ENCODE measurements around the gene TSPAN15.

The TSPAN15 gene

GRCh38 chr10:69495666-69496065 lies 44.4 kb downstream of the TSPAN15 start:
- no peaks in the 10 kb centered on the region for H3K27me3 ChIP-seq (ENCODE audit: insufficient read depth, insufficient read length)
- no peaks in the 10 kb centered on the region for H3K9me3 ChIP-seq (ENCODE audit: insufficient read depth, low read length)
- no peak for TF ChIP-seq ZNF274 (IDR thresholded peaks at IDR 0.05; ENCODE audit: low read depth, low read length)
- no peak for TF ChIP-seq SUZ12 (IDR thresholded peaks at IDR 0.05; ENCODE audit: extremely low read depth, insufficient read depth, insufficient read length)
- no peak for TF ChIP-seq YY1 (IDR thresholded peaks at IDR 0.05; ENCODE audit: insufficient read depth, insufficient read length)
- H3K4me3 ChIP-seq (ENCODE audit: insufficient read length, low read depth) = no peak overlapping the region
- no peak overlapping the region for H3K9ac ChIP-seq (ENCODE audit: insufficient read length, low read depth)
- no peaks in the 10 kb centered on the region for H3K36me3 ChIP-seq (ENCODE audit: insufficient read depth, insufficient read length, low read length)
- no peak for DNase-seq (ENCODE audit: low read depth, low spot score)
- peaks cover 15% of the 10 kb centered on the region for H3K4me1 ChIP-seq (ENCODE audit: insufficient read depth, insufficient read length)

- Histone ChIP-seq H3K36me3 (ENCODE audit: insufficient read depth, insufficient read length, low read length) (no peaks in the 10 kb centered on the region), H3K27me3 (ENCODE audit: insufficient read depth, insufficient read length) (no peaks in the 10 kb centered on the region), H3K4me3 (ENCODE audit: insufficient read length, low read depth) (no peak overlapping the region), H3K9ac (ENCODE audit: insufficient read length, low read depth) (no peak overlapping the region), H3K9me3 (ENCODE audit: insufficient read depth, low read length) (no peaks in the 10 kb centered on the region), H3K4me1 (ENCODE audit: insufficient read depth, insufficient read length) (peaks cover 15% of the 10 kb centered on the region)
- TF ChIP-seq ZNF274 (IDR thresholded peaks at IDR 0.05; ENCODE audit: low read depth, low read length) = no peak
- no peak for DNase-seq (ENCODE audit: low read depth, low spot score)
Observed at GRCh38 chr10:69496352-69497230, 45.3 kb downstream of the TSPAN15 start.

GRCh38 chr10:69497231-69497561 lies 45.9 kb downstream of the TSPAN15 start:
- H3K9me3 ChIP-seq (ENCODE audit: insufficient read depth, low read length) = no peaks in the 10 kb centered on the region
- H3K36me3 ChIP-seq (ENCODE audit: insufficient read depth, insufficient read length, low read length) = no peaks in the 10 kb centered on the region
- H3K4me3 ChIP-seq (ENCODE audit: insufficient read length, low read depth) = no peak overlapping the region
- H3K27me3 ChIP-seq (ENCODE audit: insufficient read depth, insufficient read length) = no peaks in the 10 kb centered on the region
- H3K4me1 ChIP-seq (ENCODE audit: insufficient read depth, insufficient read length) = peaks cover 14% of the 10 kb centered on the region
- no peak for TF ChIP-seq ZNF274 (IDR thresholded peaks at IDR 0.05; ENCODE audit: low read depth, low read length)
- DNase-seq (ENCODE audit: low read depth, low spot score) = no peak
- H3K9ac ChIP-seq (ENCODE audit: insufficient read length, low read depth) = no peak overlapping the region

DNA sequence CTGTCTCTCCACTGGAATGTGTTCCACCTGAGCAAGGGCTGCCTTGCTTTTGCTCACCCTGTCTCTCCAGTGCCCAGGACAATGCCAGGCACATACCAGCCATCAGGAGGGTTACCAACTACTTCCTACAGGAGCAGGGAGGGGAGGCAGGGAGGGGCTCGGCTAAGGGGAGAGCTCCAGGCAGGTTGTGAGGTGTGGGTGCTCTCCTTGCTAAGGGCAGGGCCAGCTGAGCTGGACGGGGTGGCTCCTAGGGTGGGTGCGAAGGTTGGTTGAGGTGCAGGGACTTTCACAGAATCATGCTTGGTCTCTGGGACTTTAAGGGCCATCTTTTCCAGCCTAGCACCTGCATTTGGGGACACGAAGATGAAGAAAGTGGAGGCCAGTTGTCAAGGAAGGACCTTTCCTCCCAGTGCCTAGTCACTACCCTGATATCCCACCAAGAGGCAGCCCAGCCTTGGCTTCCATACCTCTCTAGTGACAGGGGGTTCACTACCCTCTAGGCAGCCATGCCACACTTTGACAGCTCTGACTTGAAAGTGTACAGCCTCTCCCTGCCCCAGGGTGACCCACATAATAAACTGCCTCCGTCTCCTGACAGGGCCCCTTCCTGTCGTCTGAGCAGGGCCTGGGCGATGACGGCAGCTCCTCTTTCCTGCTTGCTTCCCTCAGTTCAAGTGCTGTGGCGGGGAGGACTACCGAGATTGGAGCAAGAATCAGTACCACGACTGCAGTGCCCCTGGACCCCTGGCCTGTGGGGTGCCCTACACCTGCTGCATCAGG lies 46.5 kb downstream of the TSPAN15 start:
- TF ChIP-seq YY1 (IDR thresholded peaks at IDR 0.05; ENCODE audit: insufficient read depth, insufficient read length) = no peak
- no peak for TF ChIP-seq ZNF274 (IDR thresholded peaks at IDR 0.05; ENCODE audit: low read depth, low read length)
- TF ChIP-seq SUZ12 (IDR thresholded peaks at IDR 0.05; ENCODE audit: extremely low read depth, insufficient read depth, insufficient read length) = no peak
- Histone ChIP-seq H3K36me3 (ENCODE audit: insufficient read depth, insufficient read length, low read length) (no peaks in the 10 kb centered on the region), H3K4me1 (ENCODE audit: insufficient read depth, insufficient read length) (peaks cover 8% of the 10 kb centered on the region), H3K9me3 (ENCODE audit: insufficient read depth, low read length) (no peaks in the 10 kb centered on the region), H3K9ac (ENCODE audit: insufficient read length, low read depth) (no peak overlapping the region), H3K4me3 (ENCODE audit: insufficient read length, low read depth) (no peak overlapping the region), H3K27me3 (ENCODE audit: insufficient read depth, insufficient read length) (no peaks in the 10 kb centered on the region)
- no peak for DNase-seq (ENCODE audit: low read depth, low spot score)

DNA sequence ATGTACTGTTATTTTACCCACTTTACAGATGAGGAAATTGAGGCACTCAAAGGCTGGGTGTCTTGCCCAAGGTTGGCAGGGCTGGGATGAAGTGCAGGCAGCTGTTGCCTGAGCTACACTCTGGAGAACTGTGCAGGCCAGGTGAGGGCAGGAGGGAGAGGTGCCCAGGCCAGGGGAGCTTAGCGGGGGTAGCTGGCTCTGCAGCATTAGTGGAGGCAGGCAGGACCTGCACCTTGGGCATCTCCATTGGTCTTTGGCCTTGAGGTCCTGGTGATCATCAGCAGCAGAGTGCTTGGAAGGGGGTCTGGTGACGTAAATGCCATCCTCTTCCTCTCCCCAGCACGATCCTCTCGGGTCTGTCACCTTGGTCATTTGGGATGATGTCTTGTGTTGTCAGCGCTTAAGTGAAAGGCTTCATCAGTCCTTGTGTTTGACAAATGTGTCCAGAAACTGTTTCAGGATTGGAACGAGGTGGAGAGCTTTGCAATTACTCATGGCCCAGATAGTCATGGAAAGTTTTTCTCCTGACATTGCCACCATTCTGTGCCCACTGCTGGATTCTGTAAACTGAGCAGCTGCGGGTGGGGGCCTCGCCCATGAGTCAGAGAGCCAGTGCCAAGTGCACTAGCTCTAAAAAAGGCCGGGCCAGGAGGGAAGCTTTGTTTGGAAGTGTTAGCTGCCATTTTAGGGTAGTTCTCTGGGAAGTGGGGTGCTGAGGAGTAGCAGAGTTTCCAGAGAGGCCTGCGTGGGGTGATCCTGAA lies 47.6 kb downstream of the TSPAN15 start:
- no peak overlapping the region for H3K9ac ChIP-seq (ENCODE audit: insufficient read length, low read depth)
- TF ChIP-seq ZNF274 (IDR thresholded peaks at IDR 0.05; ENCODE audit: low read depth, low read length) (no peak), YY1 (IDR thresholded peaks at IDR 0.05; ENCODE audit: insufficient read depth, insufficient read length) (no peak), SUZ12 (IDR thresholded peaks at IDR 0.05; ENCODE audit: extremely low read depth, insufficient read depth, insufficient read length) (no peak)

GRCh38 chr10:69499726-69500689 lies 48.7 kb downstream of the TSPAN15 start:
- Histone ChIP-seq H3K4me1 (ENCODE audit: insufficient read depth, insufficient read length) (peaks cover 3% of the 10 kb centered on the region), H3K9me3 (ENCODE audit: insufficient read depth, low read length) (no peaks in the 10 kb centered on the region), H3K36me3 (ENCODE audit: insufficient read depth, insufficient read length, low read length) (no peaks in the 10 kb centered on the region), H3K9ac (ENCODE audit: insufficient read length, low read depth) (no peak overlapping the region), H3K27me3 (ENCODE audit: insufficient read depth, insufficient read length) (no peaks in the 10 kb centered on the region), H3K4me3 (ENCODE audit: insufficient read length, low read depth) (no peak overlapping the region)
- DNase-seq (ENCODE audit: low read depth, low spot score) = no peak
- no peak for TF ChIP-seq YY1 (IDR thresholded peaks at IDR 0.05; ENCODE audit: insufficient read depth, insufficient read length)
- TF ChIP-seq ZNF274 (IDR thresholded peaks at IDR 0.05; ENCODE audit: low read depth, low read length) = no peak
- no peak for TF ChIP-seq SUZ12 (IDR thresholded peaks at IDR 0.05; ENCODE audit: extremely low read depth, insufficient read depth, insufficient read length)

More for the DNA sequence above, 47.6 kb downstream of the TSPAN15 start:
- no peak for DNase-seq (ENCODE audit: low read depth, low spot score)
- Histone ChIP-seq H3K4me3 (ENCODE audit: insufficient read length, low read depth) (no peak overlapping the region), H3K4me1 (ENCODE audit: insufficient read depth, insufficient read length) (peaks cover 8% of the 10 kb centered on the region), H3K9me3 (ENCODE audit: insufficient read depth, low read length) (no peaks in the 10 kb centered on the region), H3K27me3 (ENCODE audit: insufficient read depth, insufficient read length) (no peaks in the 10 kb centered on the region), H3K36me3 (ENCODE audit: insufficient read depth, insufficient read length, low read length) (no peaks in the 10 kb centered on the region)
